Adipose tissue (tissue), 3 donors: Measurements from ENCODE around the gene TTPAL. TPM values are rescaled to one million over a fixed set of nuclear protein-coding genes. Genes with fewer than 3 reads are reported as not detected.

Experiments used
- polyA plus RNA-seq, 3 donors: library from polyadenylated mRNA; stranded (reverse); fragments of 200-250 nt; gene quantifications; one replicate each; pipeline ENCODE4 v1.2.3, GENCODE V29; 2013
- donor health status: healthy with polysubstance abuse.
- donor health status: Bipolar disorder and iron deficiency.
- donor health status: healthy.

The TTPAL gene
- polyA plus RNA-seq, 3 donors, result 2.9 to 12.6 (median 8.2) TPM

Other genes with a start within 250 kb of the TTPAL start
- gene GDAP1L1, start 228.6 kb upstream of the TTPAL start, polyA plus RNA-seq, result under 1 TPM in 2 of 3 donors, not detected in 1; 0.06 to 0.10 TPM
- 10 to 100 TPM in 1 of 3 donors, 1 to 10 TPM in 2; 5.7 to 19.7 (median 6.1) TPM for gene FITM2, start 164.7 kb upstream of the TTPAL start, polyA plus RNA-seq
- not detected for gene R3HDML, start 138.8 kb upstream of the TTPAL start, polyA plus RNA-seq
- 10 to 100 TPM in 1 of 3 donors, under 1 TPM in 2; 0.22 to 13.6 (median 0.68) TPM for gene HNF4A, start 120.2 kb upstream of the TTPAL start, polyA plus RNA-seq
- 10 to 100 TPM; 31.2 to 78.8 (median 62.3) TPM for gene SERINC3, start 46.2 kb downstream of the TTPAL start, polyA plus RNA-seq
- gene PKIG, start 106.7 kb downstream of the TTPAL start, polyA plus RNA-seq, result 100 to 1,000 TPM in 1 of 3 donors, 10 to 100 TPM in 2; 18.1 to 122 (median 74.4) TPM
- 10 to 100 TPM in 2 of 3 donors, 1 to 10 TPM in 1; 5.8 to 30.0 (median 18.4) TPM for gene ADA, start 175.8 kb downstream of the TTPAL start, polyA plus RNA-seq
- 10 to 100 TPM in 2 of 3 donors, under 1 TPM in 1; 0.36 to 36.3 (median 20.7) TPM for gene CCN5, start 239.5 kb downstream of the TTPAL start, polyA plus RNA-seq